GM21529 (cell line): Measurements from ENCODE around the gene KAZN.
"Not testable (repeated sequence)": the region's sequence is repeated elsewhere in the genome, so short reads cannot be mapped to it uniquely, and the experiment has no call there.

Experiments
- ATAC-seq: cut with Tn5 transposase; IDR thresholded peaks from one replicate; pipeline ENCODE4 v1.9.1; 2021; ENCODE audit not compliant: unreplicated experiment

KAZN gene

DNA sequence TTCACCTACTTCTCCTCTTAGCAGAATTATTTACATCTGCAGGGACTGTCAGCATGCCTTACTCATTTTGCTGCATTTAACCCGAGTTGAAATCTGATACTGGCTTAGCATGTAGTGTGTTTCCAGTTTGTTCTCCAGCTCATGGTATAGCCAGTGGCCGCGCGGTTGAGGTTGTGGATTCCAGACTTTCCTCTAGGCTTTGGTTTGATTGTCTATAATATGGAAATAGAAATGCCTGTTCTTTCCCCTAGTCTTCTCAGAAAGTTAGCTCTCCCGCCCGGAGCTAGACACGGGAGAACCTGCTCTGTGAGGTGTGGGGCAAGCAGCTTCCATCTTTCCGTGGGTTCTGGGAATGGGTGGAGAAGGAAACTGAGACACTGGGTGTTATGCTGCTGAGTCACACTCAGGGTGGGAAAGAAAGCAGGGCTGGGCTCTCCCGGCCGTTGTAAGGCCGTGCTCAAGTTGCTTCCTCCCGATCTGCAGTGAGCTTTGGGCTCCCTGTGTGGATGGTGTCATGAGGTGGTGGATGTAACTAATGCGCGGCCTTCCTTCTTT is 348.3 kb downstream of the KAZN start:
- no peak for ATAC-seq

DNA sequence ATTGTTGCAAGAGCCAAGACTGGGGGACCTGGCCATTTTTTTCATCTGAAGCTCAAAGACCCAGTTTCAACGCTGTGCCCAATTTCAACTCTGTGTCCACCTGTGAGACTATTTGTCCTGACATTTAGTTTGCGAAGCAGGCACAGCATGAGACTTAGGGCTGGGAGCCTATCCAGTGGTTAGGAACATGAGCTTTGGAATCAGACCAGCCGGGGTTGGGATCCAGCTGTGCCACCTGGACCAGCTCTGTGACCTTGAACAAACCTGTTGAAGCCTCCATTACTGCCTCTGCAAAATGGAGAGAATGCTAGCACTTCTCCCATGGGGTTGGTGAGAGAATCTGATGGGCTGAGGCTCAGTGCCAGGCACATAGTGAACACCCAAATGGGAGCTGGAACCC is 348.9 kb downstream of the KAZN start:
- ATAC-seq: no peak

DNA sequence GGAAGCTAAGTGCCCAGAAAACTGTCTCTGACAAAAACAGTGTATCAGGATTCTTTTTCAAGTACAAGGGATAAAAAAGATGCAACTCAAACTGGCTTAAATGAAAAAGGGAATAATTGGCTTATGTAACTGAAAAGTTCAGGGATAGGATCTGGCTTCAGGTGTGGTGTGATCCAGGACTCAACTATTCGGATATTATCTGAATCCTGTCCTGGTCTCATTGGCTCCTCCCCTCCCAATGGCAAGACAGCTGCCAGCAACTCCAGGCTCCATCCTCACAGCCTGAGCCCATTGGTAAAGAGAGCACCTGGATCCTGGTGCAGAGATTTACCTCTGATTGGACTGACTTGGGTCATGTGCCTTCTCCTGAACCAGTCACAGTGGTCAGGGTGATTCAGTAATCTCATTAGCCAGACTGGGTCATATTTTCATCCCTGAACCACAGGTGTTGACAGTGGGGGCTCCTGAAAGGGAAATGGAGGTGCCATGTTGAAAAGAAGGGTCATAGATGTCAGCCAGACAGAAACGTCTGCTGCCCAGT is 349.7 kb downstream of the KAZN start:
- no peak for ATAC-seq

DNA sequence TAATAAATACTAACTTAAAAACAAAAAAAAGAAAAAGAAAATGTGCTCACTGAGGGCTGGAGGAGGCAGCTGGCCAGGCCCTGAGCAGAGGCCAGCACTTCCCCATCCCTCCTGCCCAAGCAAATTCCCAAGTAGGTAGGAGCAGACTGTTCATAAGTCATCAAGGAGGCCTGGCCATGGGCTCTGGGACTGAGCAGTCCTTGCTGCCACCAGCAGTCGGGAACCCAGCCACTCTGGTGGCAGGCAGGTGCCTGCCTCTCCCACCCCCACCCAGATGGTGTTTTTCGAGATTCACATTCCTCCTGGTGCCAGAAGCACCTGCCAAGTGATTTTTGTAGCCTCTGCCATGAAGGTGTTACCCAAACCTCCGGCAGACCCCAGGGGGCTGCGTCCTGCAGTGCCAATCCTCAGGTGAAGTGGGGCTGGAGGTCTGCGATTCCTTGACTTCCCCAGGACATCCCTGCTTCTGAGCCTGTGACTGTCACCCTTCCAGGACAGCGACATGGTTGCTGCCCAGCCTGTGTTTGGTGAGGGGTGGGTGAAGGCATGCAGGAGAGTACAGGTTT is 350.9 kb downstream of the KAZN start:
- ATAC-seq: no peak

DNA sequence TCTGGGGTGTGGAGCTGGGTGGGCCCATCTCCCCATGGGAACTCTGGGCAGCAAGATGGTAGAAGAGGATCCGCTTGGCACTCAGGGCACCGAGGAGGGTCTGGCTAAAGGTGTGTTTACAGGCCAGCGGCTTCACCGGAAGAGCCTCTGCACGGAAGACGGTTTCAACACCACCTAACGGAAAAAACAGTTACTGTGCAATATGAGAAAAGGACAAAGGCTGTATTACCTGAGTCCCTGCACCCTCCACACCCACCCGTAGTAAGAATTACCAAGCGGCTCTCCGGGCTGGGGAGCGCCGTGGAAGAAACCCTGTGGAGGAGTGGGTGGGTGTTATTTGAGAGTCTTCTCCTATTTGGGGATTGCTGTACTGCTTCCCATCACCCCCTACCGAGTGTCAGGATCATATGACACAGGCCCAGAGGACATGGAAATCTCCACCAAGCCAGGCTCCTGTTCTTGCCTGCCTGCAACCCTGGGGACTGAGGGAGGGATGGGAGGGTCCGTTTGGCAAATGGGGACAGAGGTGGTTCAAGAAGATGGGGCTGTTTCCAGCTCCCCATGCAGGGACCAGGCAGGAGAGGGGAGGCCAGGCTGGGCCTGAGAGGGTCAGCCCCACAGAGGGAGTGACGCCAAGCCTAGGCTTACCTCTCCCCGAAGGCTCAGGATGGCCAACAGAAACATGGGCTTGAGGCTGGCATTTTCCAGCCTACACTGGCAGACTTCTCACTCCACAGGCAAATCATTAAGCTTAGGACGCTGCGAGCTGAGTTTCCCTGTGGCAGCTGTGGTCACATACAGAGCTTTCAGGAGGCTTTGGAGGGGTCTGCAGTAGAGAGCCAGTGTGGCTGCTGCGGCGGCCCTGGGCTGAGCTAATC is 351.6 kb downstream of the KAZN start:
- ATAC-seq: no peak

DNA sequence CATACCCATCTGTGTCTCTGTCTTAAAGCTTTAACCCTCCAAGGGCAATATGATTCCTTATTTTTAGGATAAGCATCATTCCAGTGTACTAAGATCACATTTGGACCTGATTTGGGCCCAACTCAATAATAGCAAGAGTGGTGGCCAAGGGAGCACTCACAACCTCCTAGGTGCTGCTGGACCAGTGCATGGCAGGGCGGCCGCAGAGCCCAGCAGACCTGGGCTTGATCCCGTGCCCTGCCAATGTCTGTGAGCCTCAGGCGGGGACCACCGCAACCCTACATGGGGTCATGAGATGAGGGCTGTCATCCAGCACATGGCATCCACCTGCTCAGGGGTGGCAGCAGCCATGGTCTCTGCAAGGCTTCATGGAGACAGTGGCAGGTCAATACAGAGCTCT is 353.3 kb downstream of the KAZN start:
- no peak for ATAC-seq

DNA sequence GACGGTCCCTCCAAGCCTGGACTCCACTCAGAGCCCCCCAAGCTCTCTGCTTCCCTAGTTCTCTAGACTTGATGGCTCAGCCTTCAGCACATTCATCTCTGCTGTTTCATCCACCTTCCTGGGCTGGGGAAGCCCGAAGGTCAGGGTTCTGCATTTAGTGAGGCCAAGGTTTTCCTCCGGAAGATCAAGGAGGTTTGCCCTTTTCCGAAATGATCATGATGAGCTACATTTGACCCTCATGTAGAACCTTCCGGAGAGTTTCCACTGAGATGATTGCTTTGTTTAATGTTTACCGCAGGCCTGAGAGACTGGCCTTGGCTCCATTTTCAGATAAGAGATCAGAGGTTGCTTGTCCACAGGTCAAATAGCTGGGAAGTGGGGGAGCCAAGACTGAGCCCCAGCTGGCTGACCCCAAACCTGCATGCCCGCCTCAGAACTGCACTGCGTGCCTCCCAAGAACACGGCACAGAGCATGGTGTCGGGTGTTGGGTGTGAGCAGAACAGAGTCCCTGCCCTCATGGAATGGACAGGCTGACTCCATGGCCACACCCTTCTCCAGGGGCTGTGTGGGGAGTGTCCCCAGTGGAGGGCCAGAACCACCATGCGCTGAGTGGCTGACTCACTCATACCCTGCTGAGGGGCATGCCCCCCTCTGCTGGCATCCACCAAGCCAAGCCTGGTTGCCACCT is 354.3 kb downstream of the KAZN start:
- no peak for ATAC-seq

DNA sequence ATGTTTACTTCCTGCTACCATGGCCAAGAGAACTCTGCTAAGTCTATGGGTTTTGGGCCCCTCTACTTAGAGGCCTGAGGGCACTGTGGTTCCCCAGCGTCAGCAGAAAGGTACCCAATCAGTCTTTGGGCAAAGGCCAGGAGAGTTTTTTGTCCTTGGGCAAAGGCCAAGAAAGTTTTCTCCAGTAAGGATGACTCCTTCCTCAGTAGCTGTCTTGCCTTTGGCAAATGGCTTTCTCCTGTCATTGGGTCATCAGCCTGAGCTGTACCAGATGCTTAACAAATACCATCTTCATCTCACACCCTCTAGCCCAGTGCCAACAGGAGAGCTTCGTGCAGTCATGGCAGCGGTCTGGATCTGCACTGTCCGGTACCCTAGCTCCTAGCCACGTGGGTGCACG is 355.7 kb downstream of the KAZN start:
- no peak for ATAC-seq

DNA sequence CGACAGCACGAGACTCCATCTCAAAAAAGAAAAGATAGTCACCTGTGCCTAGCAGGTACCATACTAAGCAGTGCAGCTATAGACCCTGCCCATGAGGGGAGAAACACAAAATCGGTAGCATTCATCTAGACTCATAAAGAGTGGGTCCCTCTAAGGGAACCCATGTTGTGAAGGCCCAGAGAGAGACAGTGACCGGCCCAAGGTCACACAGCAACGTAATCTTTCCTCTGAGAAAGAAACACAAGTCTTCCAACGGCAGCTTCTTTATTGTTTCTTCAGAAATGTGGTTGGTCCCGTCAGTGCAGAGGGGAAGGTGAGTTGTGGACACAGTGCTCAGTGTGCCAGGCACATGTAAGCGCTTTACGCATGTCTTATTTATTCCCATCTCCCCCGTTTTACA is 356.4 kb downstream of the KAZN start:
- ATAC-seq: no peak

DNA sequence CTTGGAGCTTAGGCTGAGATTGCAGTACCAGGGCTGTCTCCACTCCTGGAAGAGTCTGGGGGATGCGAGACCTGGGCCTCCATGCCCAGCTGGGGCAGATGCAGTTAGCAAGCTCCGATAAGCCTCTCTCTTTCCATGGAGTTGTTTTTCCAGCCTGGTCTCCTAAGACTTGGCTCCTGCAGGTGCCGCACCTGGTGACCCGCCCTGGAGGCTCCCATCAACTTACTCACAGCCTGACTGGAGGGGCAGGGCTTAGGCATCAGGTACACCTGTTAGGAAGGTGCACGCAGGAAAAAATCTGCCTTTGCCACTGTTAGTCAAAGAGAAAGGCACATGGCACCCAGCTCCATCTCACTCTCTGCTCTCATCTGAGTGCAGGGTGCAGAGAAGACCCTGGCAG is 356.9 kb downstream of the KAZN start:
- ATAC-seq: no peak

DNA sequence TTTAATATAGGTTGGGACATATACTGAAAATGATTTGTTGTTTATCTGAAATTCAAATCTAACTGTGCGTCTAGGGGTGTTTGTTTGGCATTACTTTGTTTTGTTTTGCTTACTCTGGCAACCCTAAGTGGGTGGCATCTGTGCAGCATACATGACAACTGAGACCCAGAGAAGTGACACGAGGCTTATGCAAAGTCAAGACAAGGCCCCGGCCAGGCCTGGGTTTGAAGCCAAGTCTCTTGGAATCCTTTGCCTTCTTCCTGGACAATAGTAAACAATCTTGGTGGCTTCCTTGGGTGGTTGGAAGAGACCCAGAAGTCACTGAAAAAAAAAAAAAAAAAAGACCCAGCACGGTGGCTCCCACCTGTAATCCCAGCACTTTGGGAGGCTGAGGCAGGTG is 357.5 kb downstream of the KAZN start:
- no peak for ATAC-seq

DNA sequence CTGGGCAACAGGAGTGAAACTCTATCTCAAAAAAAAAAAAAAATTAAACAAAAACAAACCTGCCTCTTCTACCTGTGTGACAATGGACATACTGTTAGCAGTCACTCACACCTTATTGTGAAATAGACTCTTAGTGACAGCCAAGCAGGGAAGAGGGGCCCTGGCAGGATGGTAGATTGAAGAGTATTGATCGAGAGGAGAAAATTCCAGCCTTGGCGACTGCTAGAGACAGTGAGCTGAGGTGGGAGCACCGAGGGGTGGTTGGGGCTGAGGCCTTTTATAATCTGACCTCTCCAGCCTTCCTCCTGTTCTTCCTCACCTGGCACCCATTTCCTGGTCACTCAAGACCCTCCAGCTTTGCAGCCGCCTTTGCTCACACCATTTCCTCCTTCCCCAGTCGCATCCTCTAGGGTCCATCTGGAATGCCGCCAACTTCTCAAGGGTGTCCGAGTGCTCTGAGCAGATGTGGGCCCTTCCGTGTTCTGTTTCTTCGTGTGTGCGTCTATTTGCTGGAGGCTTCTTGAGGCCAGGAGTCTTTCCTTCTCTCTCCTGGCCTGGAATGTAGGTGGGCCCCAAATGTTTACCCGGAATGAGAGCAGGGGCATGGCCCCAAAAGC is 358.2 kb downstream of the KAZN start:
- no peak for ATAC-seq

DNA sequence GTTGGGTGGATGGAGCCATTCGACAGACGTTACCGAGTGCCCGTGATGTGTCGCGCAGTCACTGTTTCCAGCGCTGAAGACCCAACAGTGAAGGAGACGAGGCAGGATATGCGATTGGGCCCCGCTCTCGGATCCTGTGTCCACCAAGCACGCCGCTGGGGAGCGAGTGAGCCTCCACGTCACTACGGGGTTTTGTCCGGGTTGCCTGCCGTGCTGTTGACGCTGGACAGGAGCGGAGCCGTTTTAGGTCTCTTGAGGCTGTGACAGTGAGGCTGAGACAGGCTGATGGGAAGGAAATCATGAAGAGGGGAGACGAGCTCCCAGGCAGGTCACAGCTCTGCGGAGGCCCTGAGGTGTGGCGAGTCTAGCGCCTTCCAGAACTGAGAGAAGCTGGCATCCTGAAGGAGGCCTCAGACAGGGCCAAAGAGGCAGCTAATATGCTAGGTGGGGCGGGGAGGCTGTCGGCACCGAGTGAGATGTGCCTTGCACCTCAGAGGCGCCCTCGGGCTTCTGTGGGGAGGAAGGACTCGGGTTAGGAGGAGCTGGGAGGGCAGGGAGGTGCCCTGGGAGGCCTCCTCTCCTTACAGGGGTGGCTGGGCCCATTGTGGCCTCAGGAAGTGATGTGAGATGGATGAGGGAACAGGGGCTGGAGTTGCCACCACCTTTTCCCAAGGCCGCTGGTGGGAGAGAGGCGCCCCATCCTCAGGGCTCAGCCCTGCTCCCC is 359.1 kb downstream of the KAZN start:
- no peak for ATAC-seq

DNA sequence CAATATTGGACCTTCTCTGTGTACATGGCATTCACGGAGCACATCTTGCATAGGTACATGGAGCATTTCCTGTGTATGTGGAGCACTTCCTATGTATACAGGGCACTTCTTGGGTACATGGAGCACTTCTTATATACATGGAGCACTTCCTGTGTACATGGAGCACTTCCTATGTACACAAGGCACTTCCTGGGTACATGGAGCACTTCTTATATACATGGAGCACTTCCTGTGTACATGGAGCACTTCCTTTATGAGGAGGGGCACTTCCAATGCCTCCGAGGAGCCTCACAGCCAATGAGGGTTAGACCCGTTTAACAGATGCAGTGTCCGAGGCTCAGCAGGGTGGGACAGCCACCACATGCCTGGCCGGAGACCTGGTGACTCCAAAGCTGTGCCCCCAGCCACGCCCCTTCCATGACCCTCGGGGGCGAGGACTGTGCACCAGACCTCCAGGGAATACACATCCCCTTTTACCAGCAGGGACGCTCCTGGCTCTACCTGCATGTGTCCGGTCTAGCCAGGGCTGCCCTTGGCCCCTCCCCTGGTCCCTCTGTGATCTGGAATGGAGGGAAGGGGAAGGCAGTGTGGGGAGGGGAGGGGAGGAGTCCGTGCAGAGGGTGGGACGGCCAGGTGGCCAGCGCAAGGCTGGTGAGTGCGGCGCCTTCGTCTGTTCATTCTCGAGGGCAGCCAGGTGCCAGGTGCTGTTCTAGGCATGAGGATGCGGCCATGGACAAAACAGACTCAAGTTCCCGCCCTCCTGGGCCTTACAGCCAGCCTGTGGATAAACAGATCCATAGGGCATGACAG is 360.0 kb downstream of the KAZN start:
- no peak for ATAC-seq

DNA sequence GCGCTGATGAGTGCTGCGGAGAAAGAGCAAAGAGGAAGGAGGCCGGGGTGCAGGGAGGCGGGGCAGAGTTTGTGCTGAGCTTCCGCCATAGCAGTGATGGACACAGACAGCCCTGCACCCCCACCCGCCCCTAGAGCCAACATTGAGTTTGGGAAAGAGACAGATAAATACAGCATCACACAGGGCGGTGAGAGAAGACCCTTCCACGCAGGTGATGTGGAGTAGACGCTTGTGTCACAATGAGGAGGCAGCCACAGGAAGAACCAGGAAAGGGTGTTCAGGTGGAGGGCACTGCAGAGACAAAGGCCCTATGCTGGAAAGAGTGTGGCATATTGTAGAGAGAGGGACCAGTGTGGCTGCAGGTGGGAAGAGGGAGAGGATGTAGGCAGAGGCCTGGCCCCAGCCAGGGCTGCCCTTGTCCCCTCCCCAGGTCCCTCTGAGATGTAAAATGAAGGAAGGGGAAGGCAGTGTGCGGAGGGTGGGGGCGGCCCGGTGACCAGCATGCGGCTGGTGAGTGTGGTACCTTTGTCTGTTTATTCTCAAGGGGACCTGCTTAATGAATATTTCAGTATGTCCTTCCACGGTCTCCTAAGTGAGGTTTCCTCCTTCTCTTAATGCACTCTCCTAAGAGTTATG is 360.7 kb downstream of the KAZN start:
- no peak for ATAC-seq

DNA sequence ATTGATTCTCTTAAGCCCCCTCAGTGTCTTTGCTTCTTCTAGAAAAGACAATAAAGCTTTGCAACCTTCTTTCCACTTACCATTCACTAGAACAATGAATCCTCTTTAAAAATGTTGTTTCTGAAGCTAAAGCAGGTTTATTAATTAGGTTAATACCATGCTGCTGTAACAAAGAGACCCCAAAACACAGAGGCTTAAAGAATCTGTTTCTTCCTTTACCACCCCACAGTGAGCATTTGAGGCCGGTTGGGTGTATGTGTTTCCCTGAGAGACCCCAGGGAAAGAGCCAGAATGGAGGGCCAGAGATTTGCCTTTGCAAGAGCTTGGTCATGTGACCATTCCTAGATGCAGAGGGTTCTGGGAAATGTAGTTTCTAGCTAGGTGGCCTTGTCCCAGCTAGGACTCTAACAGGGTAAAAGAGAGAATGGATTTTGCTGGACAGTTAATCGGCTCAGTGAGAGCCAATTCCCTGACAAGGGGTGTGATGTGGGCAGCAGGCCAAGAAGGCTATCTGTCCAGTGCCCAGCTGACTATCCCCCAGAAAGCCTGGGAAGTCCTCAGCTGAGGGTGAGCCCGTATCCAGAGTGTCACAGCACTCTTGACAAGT is 363.3 kb downstream of the KAZN start:
- no peak for ATAC-seq

DNA sequence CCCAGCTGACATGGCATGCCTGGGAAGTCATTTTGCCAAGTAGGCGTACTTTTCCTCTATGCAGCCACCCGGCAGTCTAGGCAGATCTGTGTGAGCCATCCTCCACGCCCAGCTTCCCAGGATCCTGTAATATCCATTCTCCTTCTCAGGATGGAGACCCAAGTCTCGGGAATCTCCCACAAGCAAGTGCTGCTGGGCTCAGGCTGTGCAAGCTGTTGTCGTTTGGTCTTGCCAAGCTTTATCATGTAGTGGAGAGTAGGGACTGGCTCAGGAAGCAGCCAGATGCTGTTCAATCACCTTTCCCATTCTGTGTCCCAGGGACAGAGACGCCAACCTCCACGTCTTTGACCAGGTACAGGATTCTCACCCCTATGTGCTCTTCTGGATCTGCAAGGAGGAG is 363.9 kb downstream of the KAZN start:
- ATAC-seq: no peak

DNA sequence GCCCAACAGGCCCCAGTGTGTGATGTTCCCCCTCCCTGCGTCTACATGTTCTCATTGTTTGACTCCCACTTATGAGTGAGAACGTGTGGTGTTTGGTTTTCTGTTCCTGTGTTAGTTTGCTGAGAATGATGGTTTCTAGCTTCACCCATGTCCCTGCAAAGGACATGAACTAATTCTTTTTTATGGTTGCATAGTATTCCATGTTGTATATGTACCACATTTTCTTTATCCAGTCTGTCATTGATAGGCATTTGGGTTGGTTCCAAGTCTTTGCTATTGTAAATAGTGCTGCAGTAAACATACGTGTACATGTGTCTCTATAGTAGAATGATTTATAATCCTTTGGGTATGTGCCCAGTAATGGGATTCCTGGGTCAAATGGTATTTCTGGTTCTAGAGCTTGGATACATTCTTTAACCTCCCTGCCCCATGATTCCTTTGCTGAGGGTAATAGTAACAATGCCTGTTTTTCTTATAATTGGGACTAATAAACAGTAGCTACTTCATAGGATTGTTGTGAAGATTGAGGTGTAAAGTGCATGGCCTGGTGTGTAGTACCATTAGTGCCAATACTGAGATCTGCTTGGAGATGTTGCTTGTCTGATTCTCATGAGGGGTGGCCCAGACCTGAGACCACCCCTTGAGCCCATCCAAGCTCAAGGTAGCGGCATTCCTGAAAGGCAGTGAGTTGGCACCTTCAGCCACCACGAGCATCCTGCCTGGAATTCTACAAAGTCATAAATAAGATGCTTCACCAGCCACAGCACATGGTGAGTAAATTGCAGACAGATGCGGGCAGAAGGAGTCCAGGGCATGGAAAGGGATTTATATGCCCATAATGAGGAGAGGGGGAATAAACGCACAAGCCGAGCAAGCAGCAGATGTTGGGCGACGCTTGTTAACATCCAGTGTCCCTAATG is 365.6 kb downstream of the KAZN start:
- not testable (repeated sequence) for ATAC-seq
